ENCODE measurements around the gene STX10.
A peak's percentile ranks its signal among the peaks of the same experiment; 100 is the strongest.

DNA sequence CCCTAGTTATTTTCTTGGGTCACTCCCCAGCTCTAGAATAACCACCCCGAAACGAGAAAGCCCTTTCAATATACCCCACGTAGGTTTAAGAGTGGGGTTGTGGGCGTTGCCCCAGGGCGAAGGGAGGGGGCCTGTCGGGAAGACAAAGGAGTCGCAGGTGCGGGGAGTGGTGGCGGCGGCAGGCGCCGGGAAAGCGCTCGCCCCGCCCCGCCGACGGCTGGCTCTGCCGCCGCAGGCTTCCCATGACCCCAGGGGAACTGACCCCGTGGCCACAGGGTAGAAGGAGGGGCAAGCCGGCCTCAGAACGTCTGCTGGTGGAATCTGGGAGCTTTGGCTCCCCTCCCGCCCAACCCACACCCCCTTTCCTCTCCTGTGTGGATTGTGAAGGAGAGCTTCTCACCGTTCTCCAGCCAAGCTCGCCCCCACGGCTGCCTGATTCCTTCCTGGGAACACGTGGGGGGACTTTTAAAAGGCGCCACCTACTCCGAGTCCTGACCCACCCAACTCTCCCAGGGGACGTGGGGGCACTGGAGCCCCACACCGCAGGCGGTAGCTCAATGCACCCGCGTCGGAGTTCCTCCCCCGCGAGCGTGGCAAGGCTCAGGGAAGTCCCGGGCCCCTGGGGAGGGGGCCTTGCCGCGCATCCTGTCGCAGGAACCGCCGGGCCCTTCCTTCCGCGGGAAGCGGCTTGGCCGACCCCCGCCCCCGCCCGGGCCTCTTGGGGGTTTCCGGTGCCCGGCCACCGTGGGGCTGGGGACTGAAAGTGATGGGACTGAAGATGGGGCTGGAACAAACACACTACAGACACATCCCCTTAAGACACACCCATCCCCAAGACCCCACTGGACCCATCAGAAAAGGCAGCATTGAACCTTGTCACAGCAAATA lies 5.5 kb upstream of the STX10 start:
- TF ChIP-seq POLR2AphosphoS5 (IDR thresholded peaks at IDR 0.05) (peak in 1 of 3 donors; percentile 3), EP300 (IDR thresholded peaks at IDR 0.05) (no peak), POLR2A (IDR thresholded peaks at IDR 0.05) (no peak)
- TF ChIP-seq, protein P1, sequence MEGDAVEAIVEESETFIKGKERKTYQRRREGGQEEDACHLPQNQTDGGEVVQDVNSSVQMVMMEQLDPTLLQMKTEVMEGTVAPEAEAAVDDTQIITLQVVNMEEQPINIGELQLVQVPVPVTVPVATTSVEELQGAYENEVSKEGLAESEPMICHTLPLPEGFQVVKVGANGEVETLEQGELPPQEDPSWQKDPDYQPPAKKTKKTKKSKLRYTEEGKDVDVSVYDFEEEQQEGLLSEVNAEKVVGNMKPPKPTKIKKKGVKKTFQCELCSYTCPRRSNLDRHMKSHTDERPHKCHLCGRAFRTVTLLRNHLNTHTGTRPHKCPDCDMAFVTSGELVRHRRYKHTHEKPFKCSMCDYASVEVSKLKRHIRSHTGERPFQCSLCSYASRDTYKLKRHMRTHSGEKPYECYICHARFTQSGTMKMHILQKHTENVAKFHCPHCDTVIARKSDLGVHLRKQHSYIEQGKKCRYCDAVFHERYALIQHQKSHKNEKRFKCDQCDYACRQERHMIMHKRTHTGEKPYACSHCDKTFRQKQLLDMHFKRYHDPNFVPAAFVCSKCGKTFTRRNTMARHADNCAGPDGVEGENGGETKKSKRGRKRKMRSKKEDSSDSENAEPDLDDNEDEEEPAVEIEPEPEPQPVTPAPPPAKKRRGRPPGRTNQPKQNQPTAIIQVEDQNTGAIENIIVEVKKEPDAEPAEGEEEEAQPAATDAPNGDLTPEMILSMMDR (IDR thresholded peaks at IDR 0.05): no peak
